ES-I3 (cell line): ENCODE measurements around the gene ARMC3.
"Not testable (repeated sequence)": the region's sequence is repeated elsewhere in the genome, so short reads cannot be mapped to it uniquely, and the experiment has no call there.

Source experiments
- H3K36me3 ChIP-seq: 2 replicates; pipeline ENCODE4 v1.6.1; 2013; ENCODE audit warnings: mild to moderate bottlenecking, low read length, control low read depth, moderate library complexity; ENCODE audit not compliant: insufficient read depth
- H3K4me1 ChIP-seq: 2 replicates; pipeline ENCODE4 v1.6.1; 2013; ENCODE audit warnings: mild to moderate bottlenecking, control low read depth, low read length; ENCODE audit not compliant: insufficient read depth
- H3K9ac ChIP-seq: 2 replicates; pipeline ENCODE4 v1.6.1; 2013; ENCODE audit warnings: low read depth, mild to moderate bottlenecking, low read length, moderate library complexity
- H3K9me3 ChIP-seq: 2 replicates; pipeline ENCODE4 v1.6.1; 2013; ENCODE audit warnings: mild to moderate bottlenecking, low read length, moderate library complexity; ENCODE audit not compliant: control insufficient read depth, insufficient read depth

The ARMC3 gene

DNA sequence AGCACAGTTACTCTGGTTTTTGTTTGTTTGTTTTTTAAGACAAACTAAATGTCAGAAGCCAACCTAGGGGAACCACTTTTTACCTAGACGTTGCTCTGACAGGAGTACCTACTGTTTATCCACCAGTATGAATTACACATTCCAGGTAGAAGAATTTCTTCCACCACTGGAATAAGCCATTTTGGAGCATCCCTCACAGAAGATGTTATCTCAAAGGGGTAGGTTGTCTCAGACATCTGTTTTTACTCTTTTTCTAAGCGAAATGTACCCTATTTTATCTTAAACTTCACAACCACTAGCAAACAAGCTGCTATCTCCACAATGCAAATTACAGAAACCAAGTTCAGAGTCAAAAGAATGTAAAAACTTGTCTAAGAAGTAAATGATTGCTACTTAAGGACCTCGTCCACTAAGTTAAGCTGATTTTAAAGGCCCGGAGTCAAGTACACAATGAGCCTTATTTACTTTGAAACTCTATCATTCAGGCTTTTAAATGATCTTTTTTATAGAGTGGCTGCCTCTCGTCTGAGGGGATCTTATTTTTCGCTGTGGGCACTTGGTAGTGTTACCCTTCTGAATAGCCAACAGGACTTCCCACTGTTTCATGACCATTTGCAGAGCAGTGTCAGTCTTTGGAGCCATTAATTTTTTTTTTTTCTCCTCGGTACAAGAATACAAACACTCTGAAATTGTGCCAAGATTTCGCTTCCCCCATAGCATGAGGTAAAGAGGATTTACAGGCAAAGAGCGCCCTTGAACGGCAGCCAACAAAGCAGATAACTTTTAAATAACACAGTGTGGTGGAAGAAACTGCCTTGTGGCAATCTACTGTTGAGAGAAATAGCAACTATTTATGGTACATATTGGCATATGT is 15.7 kb upstream of the ARMC3 start:
- Histone ChIP-seq H3K4me1 (no peaks in the 10 kb centered on the region), H3K9ac (no peak overlapping the region), H3K36me3 (no peaks in the 10 kb centered on the region), H3K9me3 (peaks cover 6% of the 10 kb centered on the region; the same call in 1 of the 2 replicates)

- Histone ChIP-seq H3K36me3 (no peaks in the 10 kb centered on the region), H3K9ac (no peak overlapping the region), H3K9me3 (peaks cover 6% of the 10 kb centered on the region; the same call in 1 of the 2 replicates), H3K4me1 (no peaks in the 10 kb centered on the region)
These were observed 15.0 kb upstream of the ARMC3 start for GRCh38 chr10:22912763-22913384.

DNA sequence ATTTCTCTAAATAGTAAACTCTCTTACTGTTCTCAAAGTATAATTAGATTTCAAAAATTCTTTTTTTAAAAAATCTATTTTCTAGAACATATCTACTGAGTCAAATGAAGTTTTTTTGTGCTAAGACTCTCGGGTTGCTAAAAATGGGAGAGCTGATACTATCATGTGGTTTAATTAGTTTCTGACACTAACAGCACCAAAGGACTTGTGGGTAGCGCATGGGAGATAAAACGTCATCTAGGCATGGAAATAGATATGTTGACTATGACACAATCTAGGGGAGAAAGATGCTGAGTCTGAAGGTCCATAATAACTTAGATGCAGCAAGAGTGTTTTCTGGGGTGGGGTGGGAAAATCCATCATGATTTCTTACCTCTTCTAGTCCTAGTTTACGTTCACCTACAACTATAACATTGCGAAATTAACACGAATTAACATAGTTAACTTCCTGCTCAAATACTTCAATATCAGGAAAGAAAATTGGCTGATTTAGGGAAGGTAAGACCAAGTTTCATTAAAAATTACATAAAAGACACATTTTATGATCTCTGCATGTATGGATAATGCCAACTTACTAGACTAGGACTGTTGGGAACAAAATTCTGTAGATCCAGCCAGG is 14.3 kb upstream of the ARMC3 start:
- Histone ChIP-seq H3K36me3 (no peaks in the 10 kb centered on the region), H3K9me3 (peaks cover 6% of the 10 kb centered on the region; the same call in 1 of the 2 replicates), H3K4me1 (no peaks in the 10 kb centered on the region), H3K9ac (no peak overlapping the region)

DNA sequence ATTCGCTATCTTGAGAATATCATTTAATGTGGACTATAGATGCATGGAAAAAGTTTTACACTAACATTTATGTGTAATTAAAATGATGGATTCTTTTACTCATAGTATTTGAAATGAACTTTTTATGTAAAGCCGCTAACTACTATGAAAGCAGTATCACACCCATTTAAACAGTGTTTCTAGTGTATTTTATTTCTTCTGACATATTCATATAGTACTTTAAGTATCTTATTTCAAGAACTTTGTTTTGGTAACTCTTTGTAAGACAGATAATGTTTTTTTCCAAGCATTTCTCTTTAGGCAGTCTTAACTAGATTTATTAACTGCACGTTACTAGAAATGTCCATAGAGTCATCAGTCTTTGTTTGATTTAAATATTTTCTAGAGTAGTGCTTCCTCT is 12.5 kb upstream of the ARMC3 start:
- no peaks in the 10 kb centered on the region for H3K9me3 ChIP-seq
- H3K9ac ChIP-seq: no peak overlapping the region
- no peaks in the 10 kb centered on the region for H3K36me3 ChIP-seq
- H3K4me1 ChIP-seq: no peaks in the 10 kb centered on the region

- Histone ChIP-seq H3K4me1 (no peaks in the 10 kb centered on the region), H3K9me3 (no peaks in the 10 kb centered on the region), H3K9ac (no peak overlapping the region), H3K36me3 (no peaks in the 10 kb centered on the region)
These were observed 2.8 kb upstream of the ARMC3 start for GRCh38 chr10:22925088-22925487.

GRCh38 chr10:22927166-22927565 is 687 bp upstream of the ARMC3 start:
- no peaks in the 10 kb centered on the region for H3K9me3 ChIP-seq
- H3K4me1 ChIP-seq: no peaks in the 10 kb centered on the region
- H3K36me3 ChIP-seq: no peaks in the 10 kb centered on the region
- H3K9ac ChIP-seq: peak overlapping the region; percentile 80

DNA sequence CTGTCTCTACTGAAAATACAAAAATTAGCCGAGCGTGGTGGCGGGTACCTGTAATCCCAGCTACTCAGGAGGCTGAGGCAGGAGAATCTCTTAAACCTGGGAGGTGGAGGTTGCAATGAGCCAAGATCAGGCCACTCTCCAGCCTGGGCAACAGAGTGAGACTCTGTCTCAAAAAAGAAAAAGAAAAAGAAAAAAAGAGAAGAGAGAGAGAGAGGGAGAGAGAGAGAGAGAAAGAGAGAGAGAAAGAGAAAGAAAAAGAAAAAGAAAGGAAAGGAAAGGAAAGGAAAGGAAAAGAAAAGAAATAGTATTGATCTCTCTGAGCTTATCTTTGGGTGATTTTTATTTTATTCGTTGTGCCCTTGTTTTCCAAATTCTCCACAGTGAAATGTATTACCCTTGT is 1.2 kb downstream of the ARMC3 start:
- H3K9ac ChIP-seq, H3K9me3 ChIP-seq, H3K4me1 ChIP-seq, H3K36me3 ChIP-seq: not testable (repeated sequence)

DNA sequence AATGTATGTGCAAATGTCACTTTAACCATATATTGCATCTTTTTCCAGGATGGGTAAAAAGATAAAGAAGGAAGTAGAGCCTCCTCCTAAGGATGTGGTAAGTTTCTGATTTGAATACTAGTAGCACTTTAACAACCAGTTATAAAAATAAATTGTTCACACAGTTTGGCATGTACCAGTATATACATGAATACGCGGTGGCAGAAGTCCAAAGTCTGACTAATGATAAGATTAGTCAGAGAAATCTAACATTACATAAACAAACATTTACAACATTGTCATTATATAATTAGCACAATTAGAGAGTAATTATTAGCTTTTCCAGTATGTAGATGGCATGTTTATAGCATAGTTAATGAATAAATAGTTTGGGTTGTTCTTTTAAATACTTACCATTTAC is 4.1 kb downstream of the ARMC3 start:
- Histone ChIP-seq H3K4me1 (no peaks in the 10 kb centered on the region), H3K9me3 (no peaks in the 10 kb centered on the region), H3K9ac (no peak overlapping the region), H3K36me3 (no peaks in the 10 kb centered on the region)

DNA sequence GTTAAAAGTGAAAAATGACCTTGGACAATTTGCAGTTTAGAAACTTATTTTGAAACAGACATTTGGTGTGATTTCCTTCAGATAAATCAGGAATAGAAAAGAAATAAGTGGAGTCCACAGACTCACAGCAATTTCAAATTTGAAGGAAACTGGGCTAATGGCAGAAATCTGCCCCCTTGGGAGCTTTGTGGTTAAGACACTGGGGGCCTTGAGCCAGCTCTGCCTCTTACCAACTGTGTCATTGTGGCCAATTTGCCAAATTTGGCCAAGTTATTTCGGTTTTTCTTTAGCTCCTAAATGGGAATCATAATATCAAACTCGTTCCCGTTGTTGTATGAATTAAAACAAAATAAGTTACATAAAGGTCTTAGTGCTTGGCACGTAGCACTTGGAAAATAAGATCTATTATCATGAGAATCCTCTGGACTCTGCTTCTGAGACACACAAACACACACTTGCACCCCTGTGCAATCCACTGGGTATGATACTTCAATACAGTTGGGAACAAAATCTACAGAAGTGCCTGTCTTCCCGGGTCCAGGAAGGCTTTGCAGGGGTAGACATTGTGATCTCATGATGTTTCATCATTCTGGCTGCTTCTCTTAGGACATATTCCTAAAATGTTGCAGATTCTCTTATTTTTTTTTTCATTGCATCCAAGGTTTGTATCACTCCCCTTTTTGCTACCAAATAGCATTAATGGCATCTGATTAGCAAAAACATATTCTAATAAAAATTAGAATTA is 4.9 kb downstream of the ARMC3 start:
- no peaks in the 10 kb centered on the region for H3K9me3 ChIP-seq
- no peak overlapping the region for H3K9ac ChIP-seq
- H3K4me1 ChIP-seq: no peaks in the 10 kb centered on the region
- no peaks in the 10 kb centered on the region for H3K36me3 ChIP-seq

DNA sequence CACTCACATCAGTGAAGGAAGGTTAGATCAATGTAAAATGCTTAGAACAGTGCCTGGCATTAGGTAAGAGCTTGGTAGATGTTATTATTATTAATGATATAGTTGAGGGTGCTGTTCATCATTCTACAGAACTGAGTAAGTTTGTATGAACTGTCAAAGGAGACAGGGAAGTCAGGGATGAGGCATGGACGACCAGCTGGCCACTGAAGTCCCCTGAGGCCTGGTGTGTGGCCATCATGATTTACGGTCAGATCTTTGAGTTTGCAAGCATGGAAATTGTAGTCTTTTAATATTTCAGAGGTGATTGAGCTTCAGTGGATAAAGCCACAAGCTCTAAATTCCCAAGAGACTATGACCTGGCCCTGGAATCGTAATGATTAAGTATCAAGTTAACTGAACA is 6.9 kb downstream of the ARMC3 start:
- Histone ChIP-seq H3K9ac (no peak overlapping the region), H3K4me1 (no peaks in the 10 kb centered on the region), H3K9me3 (no peaks in the 10 kb centered on the region), H3K36me3 (no peaks in the 10 kb centered on the region)

DNA sequence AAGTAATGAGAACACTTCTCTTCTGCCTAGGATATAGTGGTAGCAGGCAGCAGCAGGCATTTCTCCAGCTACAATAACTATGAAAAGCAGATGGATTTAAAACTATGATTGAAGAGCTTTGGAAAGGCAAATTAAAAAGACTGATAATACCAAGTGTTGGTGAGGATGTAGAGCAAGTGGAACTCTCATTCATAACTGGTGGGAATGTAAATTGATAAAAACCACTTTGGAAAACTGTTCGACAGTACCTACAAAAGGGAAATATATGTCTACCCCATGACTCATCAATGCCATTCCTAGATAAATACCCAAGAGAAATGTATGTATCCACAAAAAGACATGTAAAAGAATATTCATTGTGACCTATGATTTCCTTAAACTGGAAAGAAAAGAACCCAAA is 14.6 kb downstream of the ARMC3 start:
- Histone ChIP-seq H3K9me3 (no peaks in the 10 kb centered on the region; the same call in 1 of the 2 replicates), H3K4me1 (no peaks in the 10 kb centered on the region), H3K36me3 (no peaks in the 10 kb centered on the region)

DNA sequence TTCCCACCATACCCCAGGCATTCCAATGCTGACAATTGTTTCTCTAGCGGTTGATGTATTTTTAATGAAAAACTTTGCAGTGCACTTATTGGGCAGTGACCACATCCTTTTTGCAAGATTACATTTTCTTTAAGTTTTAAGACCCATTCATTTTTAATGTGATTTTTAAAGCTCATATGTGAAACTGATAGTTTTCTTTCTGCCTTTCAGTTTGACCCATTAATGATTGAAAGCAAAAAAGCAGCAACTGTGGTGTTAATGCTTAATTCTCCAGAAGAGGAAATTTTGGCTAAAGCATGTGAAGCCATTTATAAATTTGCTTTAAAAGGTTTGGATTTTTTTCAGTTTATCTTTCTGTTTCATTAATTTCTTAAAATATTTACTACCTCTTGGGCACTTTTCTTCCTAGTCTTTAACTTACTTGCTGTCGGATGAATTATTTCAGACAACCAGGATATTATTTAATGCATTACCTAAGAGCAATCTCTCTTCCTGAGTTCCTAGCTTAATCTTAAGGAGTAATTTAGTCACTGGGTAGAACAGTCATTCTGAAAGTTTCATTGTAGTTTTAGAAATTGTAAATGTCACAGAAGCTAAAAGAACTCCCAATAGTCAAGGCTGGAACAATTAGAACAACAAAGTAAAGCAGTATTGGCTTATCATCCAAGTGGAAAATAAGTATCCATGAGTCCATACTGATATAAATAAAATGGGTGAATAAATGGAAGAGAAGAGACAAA is 18.3 kb downstream of the ARMC3 start:
- H3K9ac ChIP-seq: no peak overlapping the region
- H3K36me3 ChIP-seq: no peaks in the 10 kb centered on the region
- H3K4me1 ChIP-seq: no peaks in the 10 kb centered on the region
- H3K9me3 ChIP-seq: no peaks in the 10 kb centered on the region; the same call in 1 of the 2 replicates

More for the DNA sequence above, 14.6 kb downstream of the ARMC3 start:
- no peak overlapping the region for H3K9ac ChIP-seq

DNA sequence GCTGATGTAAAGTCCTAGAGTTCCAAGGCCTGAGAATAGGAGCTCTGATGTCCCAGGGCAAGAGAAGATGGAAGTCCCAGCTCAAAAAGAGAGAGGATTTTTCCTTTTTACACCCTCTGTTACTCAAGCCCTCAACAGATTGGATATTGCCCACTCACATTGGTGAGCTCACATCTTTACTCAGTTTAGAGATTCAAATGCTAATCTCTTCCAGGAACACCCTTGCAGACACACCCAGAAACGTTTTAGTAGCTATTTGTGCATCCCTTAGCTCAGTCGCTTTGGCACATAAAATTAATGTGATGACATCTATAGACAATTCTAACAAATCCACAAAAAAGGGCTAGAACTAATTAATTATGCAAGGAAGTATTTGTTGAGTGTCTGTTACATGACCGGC is 27.1 kb downstream of the ARMC3 start:
- no peaks in the 10 kb centered on the region for H3K9me3 ChIP-seq
- H3K36me3 ChIP-seq: no peaks in the 10 kb centered on the region
- no peaks in the 10 kb centered on the region for H3K4me1 ChIP-seq
- no peak overlapping the region for H3K9ac ChIP-seq

DNA sequence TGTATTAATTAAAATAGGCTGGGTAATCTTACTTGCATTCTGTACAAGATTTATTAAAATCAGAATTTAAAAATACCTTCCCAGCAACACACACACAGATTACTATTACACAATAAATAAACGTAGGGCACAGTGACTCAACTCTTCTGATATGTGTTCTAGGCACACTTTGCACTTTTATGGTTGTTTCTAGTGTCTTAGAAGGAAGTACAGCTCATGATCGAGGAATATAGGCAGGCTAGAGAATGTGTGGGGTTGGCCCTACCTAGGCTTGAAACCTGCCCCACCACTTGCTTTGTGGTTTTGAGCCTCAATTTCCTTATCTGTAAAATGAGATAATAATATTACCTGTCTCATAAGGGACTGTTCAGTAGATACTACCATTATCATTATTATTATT is 30.5 kb downstream of the ARMC3 start:
- Histone ChIP-seq H3K4me1 (no peaks in the 10 kb centered on the region), H3K9me3 (no peaks in the 10 kb centered on the region), H3K9ac (no peak overlapping the region), H3K36me3 (no peaks in the 10 kb centered on the region)
